GM21717 (cell line): ENCODE results near the gene BMP6.
"Not testable (repeated sequence)": the region's sequence is repeated elsewhere in the genome, so short reads cannot be mapped to it uniquely, and the experiment has no call there.

ENCODE experiments used
- ATAC-seq: cut with Tn5 transposase; IDR thresholded peaks from one replicate; pipeline ENCODE4 v1.9.1; 2021; ENCODE audit warnings: mild to moderate bottlenecking, moderate library complexity; ENCODE audit not compliant: unreplicated experiment

The BMP6 gene

DNA sequence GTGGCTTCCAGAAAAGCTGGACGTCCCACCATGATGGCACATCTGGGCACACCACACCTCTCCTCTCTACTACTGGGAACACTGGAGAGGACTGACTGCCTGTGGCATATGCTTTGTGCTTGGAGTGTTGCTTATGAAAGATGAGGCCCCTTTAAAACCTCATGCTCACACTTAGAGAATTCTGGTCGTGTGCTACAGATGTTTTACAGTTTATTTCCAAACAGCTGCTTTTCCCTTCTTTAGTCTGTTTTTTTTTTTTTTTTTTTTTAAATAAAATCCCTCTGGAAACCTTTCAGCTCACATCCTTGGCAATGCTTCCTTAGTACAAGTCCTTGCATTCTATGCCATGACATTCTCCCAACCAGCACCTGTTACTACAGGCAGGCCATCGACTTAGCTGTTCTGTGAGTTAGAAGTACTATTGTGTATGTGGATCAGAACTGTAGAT, 60.3 kb downstream of the BMP6 start:
- ATAC-seq = no peak

DNA sequence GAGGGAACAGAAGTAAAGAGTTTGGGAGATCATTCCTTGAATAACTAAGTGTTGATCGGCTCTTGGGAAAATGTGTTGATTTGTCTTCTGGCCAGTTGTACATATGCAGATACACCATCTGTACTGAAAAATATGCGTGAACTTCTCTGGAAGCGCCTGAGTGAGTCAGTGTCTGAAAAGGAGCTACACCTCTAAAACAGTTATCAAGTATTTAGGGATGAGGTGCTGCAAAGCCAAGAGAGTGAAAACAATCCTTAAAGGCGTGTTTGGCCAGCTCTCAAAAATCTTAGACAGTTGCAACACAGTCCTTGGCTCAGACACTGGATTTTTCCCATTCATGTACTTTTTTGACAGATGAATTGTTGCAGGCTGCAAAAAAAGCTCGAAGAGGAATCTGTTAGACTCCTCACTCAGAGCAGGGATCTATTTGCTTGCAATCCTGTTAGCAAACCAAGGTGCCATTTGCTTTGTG, 61.3 kb downstream of the BMP6 start:
- ATAC-seq = no peak

DNA sequence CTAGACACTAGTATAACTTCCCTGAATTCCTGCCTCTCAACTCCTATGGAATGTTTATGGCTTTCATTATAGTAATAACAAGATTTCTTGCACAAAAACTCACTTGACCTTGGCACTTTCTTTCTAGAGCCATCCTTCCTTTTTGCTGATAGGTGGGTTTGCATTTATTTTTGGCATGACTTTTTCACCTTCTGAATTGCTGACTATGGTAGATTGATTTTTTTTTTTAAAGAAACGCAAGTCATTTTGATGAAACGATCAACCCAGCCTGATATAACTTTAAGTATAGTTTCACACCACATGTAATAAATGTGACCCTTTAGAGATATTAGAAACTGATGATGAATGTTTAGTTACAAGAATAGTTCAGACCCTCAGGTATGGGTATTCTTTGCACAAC, 61.8 kb downstream of the BMP6 start:
- no peak for ATAC-seq

DNA sequence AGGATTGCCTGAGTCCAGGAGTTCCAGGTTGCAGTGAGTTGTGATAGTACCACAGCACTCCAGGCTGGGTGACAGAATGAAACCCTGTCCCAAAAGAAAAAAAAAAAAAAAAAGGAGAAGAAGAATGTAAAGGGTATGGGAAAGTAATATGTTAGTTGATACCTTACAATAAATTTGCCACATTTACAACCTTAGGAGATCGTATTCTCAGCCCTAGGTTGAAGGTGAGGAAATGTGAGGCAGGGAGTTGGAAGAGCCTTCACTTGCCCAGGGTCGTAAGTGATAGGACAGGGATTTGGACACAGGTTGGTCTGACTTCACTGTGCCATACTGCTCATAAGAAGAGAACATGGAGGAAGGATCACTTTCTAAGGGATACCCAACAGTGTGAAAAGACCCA, 68.6 kb downstream of the BMP6 start:
- ATAC-seq = no peak

DNA sequence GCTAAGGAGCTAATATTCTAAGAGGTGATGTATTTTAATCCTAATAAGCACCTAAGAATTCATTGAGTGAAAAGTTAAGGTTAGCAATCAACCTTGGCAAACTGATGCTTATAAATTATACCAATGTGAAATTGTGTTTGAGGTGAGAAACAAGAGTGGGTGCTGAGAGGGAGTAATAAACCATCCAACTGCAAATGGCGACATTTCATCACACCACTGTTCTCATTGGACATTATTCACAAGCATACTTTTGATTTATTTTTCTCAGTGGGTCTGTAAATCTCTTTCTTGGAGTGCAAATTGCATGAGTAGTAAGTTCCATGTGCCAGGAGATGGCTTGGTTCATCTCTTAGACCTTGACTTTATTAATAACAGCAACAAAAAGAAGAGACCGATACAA, 71.5 kb downstream of the BMP6 start:
- ATAC-seq = no peak

DNA sequence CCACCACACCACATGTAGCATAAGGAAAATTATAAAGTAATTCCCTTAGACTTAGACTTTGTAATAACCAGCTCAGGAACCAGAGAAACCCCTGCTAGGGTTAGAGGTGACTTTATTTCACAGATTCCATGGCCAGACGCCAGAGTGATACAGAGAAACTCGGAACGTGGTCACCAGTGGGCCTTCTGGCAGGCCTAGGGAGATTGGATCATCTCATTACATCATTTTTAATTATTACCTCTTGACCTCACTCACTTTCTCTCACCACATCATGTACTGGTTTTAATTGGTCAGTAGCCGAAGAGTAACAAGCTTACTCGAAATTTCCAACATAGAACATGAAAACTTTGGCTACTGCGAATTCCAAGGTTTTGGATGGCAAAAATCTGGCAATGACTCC, 72.9 kb downstream of the BMP6 start:
- ATAC-seq = no peak

DNA sequence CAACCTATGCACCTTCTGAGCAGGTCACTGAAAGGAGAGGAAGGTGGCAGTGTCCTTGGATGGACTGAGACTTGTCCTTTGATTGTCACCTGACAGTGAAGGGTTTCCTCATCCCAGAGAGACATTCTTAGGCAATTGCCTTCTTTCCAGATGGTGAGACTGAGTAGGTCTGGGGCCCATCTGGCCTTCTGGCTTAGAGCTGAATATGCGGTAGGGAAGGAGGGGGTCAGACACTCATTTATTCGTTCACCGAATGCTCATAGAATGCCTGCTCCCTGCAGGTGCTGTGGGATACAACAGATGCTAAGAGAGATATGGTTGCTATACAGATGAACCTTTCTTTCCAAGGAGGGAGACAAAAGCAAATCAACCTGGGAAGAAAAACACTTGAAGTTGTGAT, 76.8 kb downstream of the BMP6 start:
- no peak for ATAC-seq

DNA sequence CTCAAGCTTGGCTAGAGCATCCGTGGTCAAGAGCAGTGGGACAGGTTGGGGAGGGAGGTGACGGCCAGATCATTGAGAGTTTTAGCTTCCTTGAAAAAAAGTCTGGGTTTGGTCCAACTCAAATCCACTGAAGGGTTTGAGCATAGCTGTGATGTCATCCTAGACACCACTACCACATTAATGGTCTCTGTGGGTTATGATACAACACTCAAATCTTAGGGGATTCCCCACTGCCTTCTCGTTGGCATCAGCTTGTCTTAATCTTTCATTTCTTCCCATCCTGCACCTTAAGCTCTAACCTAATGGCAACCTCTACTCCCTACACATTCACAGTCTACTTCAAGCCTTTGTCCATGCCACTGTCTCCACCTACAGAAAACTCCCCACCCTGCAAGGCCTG, 77.3 kb downstream of the BMP6 start:
- ATAC-seq = no peak

DNA sequence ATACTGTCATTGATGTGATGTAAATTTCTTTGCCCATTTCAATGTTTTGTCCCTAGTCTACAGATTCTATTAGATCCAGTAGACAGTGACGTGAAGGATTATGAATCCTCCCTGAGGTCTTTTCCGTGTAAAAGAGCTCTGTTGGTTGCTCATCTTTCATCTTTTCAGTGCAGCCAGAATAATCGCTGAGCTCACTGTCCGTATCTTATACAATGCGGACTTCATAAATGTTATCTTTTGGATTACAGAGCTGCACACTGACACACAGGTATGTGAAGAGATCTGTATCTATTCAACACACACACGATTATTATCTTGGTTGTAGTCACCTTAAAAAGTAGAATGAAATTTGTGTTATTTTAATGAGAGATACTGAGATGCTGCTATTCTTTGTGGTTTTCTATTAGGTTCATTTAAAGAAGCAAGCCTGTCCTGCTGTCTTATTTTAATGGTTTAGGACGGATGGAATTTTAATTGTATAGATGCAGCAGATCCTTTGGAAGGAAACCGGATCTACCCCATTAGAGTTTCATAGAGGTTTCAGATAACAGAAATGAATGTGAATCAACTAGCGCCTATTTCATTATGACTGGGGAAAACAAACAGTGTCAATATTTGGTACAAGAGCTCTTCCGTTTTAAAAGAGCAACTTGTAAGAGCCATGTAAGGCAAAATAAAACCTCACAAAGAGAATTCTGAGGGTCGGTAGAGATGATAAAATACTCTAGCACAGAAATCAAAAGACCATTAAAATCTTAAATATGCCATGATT, 79.4 kb downstream of the BMP6 start:
- no peak for ATAC-seq

DNA sequence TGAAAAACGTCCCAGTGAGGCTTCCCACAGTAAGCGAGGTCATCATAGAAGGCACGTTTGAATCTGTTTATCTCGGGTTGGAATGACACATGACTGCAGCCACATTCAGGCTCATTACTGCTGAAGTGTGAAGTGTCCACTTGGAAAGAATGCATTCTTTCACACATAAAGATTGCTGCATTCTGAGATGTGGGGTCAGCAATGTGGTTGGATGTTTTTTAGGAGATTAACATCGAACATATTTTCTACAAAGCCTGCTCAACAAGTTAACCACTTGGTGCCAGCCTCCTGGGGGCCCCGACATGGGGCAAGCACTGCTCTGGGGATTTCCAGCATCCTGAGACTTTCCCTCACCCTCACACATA, 79.9 kb downstream of the BMP6 start:
- ATAC-seq = no peak

DNA sequence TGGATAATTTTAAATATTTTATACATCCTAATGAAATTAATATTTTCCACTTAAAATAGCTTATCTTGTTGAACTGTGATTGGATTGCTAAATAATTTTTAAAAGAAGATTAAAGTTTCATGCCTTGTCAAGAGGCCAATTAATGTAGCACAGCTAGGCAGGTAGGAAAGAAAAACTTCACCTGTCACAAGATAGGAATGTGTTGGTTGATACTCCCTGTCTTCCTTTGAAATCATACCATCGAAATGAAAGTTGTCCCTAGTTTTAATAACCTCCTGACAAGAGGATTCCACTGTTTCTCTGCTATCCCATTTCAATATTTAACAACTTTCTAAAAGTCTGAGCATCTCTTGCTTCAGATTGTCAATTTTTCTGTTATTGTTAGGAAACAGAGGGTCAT, 80.8 kb downstream of the BMP6 start:
- ATAC-seq = no peak

DNA sequence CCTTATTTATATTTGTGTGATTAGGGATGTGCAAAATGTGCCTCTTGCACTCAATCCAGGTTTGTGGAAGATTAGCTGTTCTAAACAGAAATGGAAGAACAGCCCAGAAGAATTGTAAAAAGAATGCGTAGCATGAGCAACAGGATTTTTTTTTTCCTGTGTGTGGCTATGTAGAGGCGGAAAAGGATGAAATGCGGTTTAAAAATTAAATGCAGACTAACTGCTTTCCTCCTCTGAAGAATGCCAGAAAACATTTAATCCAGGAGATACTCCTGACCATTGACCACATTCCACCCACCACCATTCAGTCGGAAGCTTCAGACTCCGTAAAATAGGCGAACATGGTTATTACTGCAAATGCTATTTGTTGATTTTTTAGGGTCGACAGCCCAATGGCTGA, 83.4 kb downstream of the BMP6 start:
- ATAC-seq = no peak

DNA sequence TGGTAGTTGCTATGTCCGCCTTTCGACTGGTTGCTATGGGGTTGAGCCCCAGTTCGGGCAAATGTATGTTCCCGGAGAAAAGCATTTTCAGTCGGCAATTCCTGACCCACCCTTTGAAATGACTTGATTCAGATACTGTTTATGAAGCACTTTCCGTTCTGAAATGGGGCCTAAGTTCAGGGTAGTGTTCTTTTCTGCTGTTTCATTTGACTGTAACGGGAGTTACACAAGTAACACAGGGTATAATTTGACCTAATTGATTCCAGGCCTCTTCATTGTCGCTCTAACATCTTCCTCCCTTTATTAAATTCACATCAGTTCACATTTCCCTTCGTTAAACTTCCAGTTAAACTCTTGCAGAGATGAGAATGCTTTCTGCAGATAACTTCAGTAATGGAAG, 85.5 kb downstream of the BMP6 start:
- ATAC-seq = no peak

DNA sequence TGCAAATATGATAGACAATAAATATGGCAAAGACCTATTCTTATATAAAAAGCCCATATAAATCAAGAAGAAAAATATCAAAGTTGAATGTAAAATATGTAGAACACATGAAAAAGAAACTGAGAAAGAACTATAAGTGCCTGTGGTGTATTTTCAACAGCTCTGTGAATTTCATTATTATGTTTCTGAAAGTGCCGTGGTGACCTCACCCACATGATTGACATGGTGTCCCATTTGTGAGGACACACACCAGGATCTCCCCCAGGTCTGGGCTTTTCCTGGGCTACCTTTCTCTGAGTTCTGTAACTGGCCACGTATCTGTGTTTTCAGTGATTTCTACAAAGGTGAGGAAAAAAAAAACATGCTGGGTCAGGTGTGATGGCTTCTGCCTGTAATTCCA, 86.7 kb downstream of the BMP6 start:
- ATAC-seq = no peak

DNA sequence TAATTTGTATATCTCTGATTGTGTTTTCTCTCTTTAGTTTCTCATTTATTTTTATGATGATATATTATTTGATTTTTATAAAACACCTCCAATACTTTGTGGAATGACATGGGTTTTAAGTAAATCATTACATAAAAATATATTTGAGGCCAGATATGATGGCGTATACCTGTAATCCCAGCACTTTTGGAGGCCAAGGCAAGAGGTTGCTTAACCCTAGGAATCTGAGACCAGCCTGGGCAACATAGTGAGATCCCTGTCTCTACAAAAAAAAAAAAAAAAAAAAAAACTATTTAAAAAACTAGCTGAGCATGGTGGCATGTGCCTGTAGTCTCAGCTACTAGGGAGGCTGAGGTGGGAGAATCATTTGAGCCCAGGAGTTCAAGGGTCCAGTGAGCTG, 87.3 kb downstream of the BMP6 start:
- ATAC-seq = no peak

DNA sequence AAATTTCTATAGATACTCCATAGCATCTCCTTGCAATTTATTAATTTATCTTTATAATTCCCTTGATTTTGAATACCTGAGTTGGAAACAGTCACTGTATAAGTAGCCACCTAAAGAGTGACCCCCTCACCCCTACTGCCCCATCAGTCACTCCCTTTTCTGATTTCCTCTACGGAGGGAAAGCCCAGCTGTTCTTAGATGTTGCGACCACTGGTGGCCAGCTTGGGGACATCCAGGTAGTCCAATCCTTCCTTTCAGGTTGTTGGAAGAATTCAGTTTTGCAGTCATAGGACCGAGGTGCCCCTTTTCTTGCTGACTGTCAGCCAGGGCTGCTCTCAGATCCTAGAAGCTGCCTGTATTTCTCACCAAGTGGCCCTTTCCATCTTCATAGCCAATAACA, 87.8 kb downstream of the BMP6 start:
- ATAC-seq = no peak

DNA sequence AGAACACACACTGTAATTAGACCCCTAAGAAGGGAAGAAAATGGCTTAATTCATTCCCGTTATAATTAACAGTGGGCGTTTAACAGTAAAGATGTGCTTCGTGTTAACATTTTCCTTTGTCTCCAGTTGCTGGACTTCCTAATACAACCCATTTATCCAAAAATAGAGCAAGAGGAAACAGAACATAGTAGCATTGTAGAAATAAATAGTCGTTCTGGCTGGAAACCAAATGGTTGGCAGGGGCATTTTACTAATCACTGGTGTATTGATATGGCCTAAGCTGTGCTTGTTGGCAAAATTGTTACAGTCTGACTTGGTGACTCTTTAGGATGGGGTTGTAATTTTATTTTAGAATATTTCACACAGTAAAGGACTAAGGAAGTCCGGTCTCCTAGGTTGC, 89.8 kb downstream of the BMP6 start:
- ATAC-seq = no peak

DNA sequence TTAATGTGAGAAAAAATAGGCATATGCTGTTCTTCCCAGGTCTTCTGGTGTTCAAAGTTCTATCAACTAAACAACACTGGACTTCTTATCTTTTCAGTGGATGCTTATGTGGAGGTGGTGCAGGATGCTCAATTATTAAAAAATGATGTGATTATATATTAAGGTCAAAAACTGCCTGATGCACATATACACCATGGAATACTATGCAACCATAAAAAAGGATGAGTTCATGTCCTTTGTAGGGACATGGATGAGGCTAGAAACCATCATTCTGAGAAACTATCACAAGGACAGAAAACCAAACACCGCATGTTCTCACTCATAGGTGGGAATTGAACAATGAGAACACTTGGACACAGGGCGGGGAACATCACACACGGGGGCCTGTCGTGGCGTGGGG, 91.3 kb downstream of the BMP6 start:
- ATAC-seq = not testable (repeated sequence)

DNA sequence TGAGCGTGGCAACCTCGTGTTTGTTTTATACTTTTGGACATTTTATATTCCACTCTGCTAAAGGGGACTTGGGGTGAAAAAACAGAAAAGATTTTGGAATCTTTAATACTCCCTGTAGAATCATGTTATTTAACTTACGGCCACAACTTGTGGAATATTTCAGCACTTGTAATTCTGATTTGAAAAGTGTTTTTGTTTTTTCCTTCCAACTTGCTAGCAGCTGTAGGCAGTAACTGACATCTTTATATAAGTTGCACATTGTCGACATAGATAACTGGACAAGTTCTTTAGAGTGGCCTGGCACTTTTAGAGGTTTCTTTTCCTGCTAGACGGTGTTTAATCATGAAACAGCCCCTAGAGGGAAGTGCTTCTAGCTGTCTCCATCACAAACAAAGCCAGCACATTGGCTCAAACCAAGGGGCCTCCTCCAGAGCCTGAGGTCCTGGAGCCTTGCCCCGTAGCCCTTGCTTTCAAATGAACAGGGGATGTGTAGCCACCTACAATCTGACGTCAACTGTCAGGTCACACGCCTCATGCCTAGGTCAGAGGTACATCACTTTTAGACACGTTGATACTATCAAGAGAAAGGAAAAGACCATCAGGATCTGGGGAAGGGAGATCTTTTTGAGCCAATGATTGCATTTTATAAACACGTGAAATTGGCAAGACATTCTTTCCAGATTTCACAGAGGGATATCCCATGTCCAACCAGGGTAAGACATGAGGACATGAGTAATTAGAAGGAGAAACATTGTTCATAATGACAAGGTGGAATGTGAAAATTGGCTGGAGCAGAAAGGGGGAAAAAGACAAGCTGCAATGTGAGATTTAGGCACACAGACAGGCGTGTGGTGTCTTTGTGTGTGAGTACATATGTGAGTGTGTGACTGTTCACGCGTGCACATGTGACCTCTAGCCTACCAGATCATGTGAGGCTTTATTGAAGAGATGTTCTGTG, 92.6 kb downstream of the BMP6 start:
- no peak for ATAC-seq

DNA sequence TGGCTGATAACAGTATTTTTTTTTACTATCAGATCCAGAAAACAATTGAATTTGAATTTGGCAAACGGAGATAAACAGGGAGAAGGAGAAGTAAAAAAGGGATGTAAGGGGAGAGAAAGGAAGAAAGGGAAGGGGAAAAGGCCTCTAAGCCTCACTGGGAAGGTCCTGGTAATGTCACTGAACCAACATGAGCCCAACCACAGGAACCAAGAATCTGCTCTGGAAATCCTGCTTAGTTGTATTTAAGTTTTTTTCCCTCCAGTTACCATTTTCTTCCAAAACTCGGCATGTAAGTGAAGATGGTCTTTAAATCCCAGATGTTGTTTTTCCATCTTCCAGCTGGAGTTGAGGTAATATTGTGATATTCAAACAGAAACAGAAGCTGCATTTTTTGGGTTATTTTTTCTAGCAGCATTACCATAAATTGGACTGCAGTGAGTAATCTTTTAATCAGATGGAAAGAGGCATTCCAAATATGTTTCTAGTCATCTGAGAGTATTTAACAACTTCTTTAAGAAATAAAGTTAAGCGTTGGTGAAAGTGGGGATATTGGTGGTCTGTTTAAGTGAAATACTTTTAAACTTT, 93.6 kb downstream of the BMP6 start:
- ATAC-seq = no peak

DNA sequence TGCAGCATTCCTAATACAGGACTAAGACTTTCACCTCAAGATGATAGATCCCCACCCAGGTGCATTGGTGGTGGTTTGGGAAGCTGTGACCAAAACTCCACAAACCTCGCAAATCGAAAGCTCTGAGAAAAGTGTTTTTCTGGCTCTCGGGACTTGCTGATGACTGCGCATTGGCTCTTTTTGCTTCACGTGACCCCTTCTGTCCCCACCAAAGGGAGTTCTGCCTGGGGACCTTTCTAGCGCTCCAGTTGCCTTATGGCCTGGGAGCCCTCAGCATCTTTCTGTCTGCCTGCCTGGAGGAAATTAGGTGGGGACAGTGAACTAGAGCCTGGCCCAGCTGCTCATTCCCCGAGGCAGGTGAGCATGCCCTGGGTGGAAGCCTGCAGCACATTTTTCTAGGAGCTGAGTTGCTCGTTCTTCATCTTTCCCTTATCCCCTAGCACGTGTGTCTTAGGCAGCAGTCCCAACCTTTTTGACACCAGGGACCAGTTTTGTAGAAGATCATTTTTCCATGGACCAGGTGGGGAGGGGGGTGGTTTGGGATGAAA, 94.5 kb downstream of the BMP6 start:
- ATAC-seq = no peak
